Left ventricle myocardium inferior (tissue), 1 donor: ENCODE measurements around the gene FOXN1. TPM values are rescaled to one million over a fixed set of nuclear protein-coding genes. Genes with fewer than 3 reads are reported as not detected.

Experiments used
- DNase-seq: peaks from one replicate; pipeline ENCODE4 v3.0.0-alpha.2; 2020
- H3K27ac ChIP-seq: fragments of 200-600 bp; replicated peaks from 2 replicates; pipeline ENCODE4 v1.8.0; 2021
- H3K27me3 ChIP-seq: fragments of 200-600 bp; 2 replicates; pipeline ENCODE4 v1.8.0; 2021; ENCODE audit warnings: low read depth
- H3K36me3 ChIP-seq: fragments of 200-600 bp; 2 replicates; pipeline ENCODE4 v1.8.0; 2021
- H3K4me1 ChIP-seq: fragments of 200-600 bp; 2 replicates; pipeline ENCODE4 v1.8.0; 2021
- H3K4me3 ChIP-seq: fragments of 200-600 bp; 2 replicates; pipeline ENCODE4 v1.8.0; 2021; ENCODE audit warnings: mild to moderate bottlenecking, moderate library complexity
- H3K9me3 ChIP-seq: fragments of 200-600 bp; replicated peaks from 2 replicates; pipeline ENCODE4 v1.8.0; 2021
- CTCF ChIP-seq: fragments of 200-600 bp; IDR thresholded peaks from 2 replicates; pipeline ENCODE4 v1.8.0; 2021; ENCODE audit warnings: antibody characterized with exemption, mild to moderate bottlenecking, borderline replicate concordance
- intact Hi-C: fragments of 100-400 bp; cut with micrococcal nuclease; formaldehyde crosslinking; loops from one replicate; pipeline ENCODE4 v1.11.0; 2022
- total RNA-seq: library from RNA; stranded (reverse); fragmentation: NEBNext Ultra II Directional; extraction: Animal tissue kit (Norgen Biotek cat#: 25700); gene quantifications from one replicate; pipeline ENCODE4 v1.2.1, GENCODE V29; 2021
- donor health status: DM: no; HTN: yes; CAD: no; lungs with severe emphysema.

FOXN1 gene
- total RNA-seq, 1 donor from 2014 or later = not detected

- TF ChIP-seq CTCF = no peak
- intact Hi-C loops = no loop called here
- no peak overlapping the region for H3K4me3 ChIP-seq
- H3K36me3 ChIP-seq = no peaks in the 10 kb centered on the region
- DNase-seq = no peak
- H3K9me3 ChIP-seq = no peaks in the 10 kb centered on the region
- H3K27ac ChIP-seq = no peak overlapping the region
- H3K27me3 ChIP-seq = peaks cover 26% of the 10 kb centered on the region
- no peaks in the 10 kb centered on the region for H3K4me1 ChIP-seq
Measured at GRCh38 chr17:28530250-28530649, 24.1 kb downstream of the FOXN1 start.

GRCh38 chr17:28530926-28531325, 24.8 kb downstream of the FOXN1 start:
- Histone ChIP-seq H3K4me1 (no peaks in the 10 kb centered on the region), H3K4me3 (no peak overlapping the region), H3K27me3 (peaks cover 26% of the 10 kb centered on the region), H3K27ac (no peak overlapping the region), H3K9me3 (no peaks in the 10 kb centered on the region), H3K36me3 (no peaks in the 10 kb centered on the region)
- no peak for TF ChIP-seq CTCF
- no peak for DNase-seq
- intact Hi-C loops = no loop called here

- H3K4me3 ChIP-seq = no peak overlapping the region
- intact Hi-C loops = no loop called here
Measured at GRCh38 chr17:28532050-28532960, 26.2 kb downstream of the FOXN1 start.

GRCh38 chr17:28533091-28533807, 27.1 kb downstream of the FOXN1 start:
- Histone ChIP-seq H3K4me1 (no peaks in the 10 kb centered on the region), H3K9me3 (no peaks in the 10 kb centered on the region), H3K27ac (no peak overlapping the region), H3K27me3 (peaks cover 26% of the 10 kb centered on the region), H3K4me3 (no peak overlapping the region), H3K36me3 (no peaks in the 10 kb centered on the region)
- DNase-seq = no peak
- TF ChIP-seq CTCF = no peak
- intact Hi-C loops = no loop called here

More at GRCh38 chr17:28532050-28532960, 26.2 kb downstream of the FOXN1 start:
- H3K4me1 ChIP-seq = no peaks in the 10 kb centered on the region
- no peak overlapping the region for H3K27ac ChIP-seq
- peaks cover 26% of the 10 kb centered on the region for H3K27me3 ChIP-seq
- H3K9me3 ChIP-seq = no peaks in the 10 kb centered on the region
- H3K36me3 ChIP-seq = no peaks in the 10 kb centered on the region
- TF ChIP-seq CTCF = no peak
- no peak for DNase-seq

- no peaks in the 10 kb centered on the region for H3K9me3 ChIP-seq
- H3K4me1 ChIP-seq = no peaks in the 10 kb centered on the region
- H3K4me3 ChIP-seq = no peak overlapping the region
- H3K27me3 ChIP-seq = peaks cover 26% of the 10 kb centered on the region
- intact Hi-C loops = no loop called here
- DNase-seq = no peak
- H3K36me3 ChIP-seq = no peaks in the 10 kb centered on the region
- no peak overlapping the region for H3K27ac ChIP-seq
- no peak for TF ChIP-seq CTCF
Measured at GRCh38 chr17:28534740-28535375, 28.7 kb downstream of the FOXN1 start.
